Neural progenitor cell (in vitro differentiated cells): Measurements from ENCODE around the gene CCDC149.

Experiments
- EZH2 ChIP-seq: fragments of 200-600 bp; sonication (generic); IDR thresholded peaks from 2 replicates; pipeline ENCODE4 v1.6.1; 2017; ENCODE audit warnings: antibody characterized with exemption, mild to moderate bottlenecking, moderate library complexity
- TF ChIP-seq, protein P1 (sequence below): fragments of 200-600 bp; sonication (generic); IDR thresholded peaks from 2 replicates; pipeline ENCODE4 v1.5.1; 2017; ENCODE audit warnings: antibody characterized with exemption, mild to moderate bottlenecking

DNA sequence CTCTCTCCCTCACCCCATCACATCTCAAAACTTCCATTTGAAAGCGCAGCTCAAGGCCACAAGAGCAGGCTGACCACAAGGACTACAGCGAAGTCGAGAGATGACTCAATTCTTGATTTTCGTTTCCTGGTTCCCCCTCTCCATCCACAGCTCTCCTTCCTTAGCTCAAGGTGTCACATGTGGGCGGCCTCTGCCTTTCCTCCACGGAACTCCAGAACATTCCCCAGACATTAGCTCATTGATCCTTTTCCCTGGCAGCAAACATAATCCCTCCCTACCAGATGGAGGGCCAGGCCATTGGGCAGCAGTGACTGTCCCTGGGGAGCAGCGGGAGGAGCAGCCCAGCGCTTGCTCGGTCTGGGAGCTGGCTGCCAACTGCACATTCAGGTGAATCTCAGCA lies 56.3 kb downstream of the CCDC149 start:
- TF ChIP-seq, protein P1, sequence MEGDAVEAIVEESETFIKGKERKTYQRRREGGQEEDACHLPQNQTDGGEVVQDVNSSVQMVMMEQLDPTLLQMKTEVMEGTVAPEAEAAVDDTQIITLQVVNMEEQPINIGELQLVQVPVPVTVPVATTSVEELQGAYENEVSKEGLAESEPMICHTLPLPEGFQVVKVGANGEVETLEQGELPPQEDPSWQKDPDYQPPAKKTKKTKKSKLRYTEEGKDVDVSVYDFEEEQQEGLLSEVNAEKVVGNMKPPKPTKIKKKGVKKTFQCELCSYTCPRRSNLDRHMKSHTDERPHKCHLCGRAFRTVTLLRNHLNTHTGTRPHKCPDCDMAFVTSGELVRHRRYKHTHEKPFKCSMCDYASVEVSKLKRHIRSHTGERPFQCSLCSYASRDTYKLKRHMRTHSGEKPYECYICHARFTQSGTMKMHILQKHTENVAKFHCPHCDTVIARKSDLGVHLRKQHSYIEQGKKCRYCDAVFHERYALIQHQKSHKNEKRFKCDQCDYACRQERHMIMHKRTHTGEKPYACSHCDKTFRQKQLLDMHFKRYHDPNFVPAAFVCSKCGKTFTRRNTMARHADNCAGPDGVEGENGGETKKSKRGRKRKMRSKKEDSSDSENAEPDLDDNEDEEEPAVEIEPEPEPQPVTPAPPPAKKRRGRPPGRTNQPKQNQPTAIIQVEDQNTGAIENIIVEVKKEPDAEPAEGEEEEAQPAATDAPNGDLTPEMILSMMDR = no peak
- TF ChIP-seq EZH2 = no peak
